ACHN (cell line): ENCODE data around the gene NTNG2.

Source experiments
- DNase-seq: peaks from one replicate; pipeline ENCODE4 v3.0.0-alpha.2; 2015
- in situ Hi-C: cut with HindIII; loops from 2 replicates; pipeline ENCODE4 v1.10.0; 2017; ENCODE audit warnings: low sequenced_read_pairs, low pct_ligation_motif_present, low pct_unique_long_range_greater_than_20kb

The NTNG2 gene

GRCh38 chr9:132269704-132270516 lies 108.1 kb downstream of the NTNG2 start:
- peak; percentile 39 for DNase-seq
- in situ Hi-C loops = loop anchor here (25.0 kb wide), 1 partner anchor 483 kb away; no protein-coding TSS in a partner anchor

- DNase-seq = no peak
- in situ Hi-C loops = loop anchor here (25.0 kb wide), 1 partner anchor 488 kb away; no protein-coding TSS in a partner anchor
Measured at GRCh38 chr9:132274861-132275260, 113.0 kb downstream of the NTNG2 start.

GRCh38 chr9:132283165-132283564 lies 121.3 kb downstream of the NTNG2 start:
- DNase-seq = no peak

GRCh38 chr9:132283863-132284262 lies 122.0 kb downstream of the NTNG2 start:
- in situ Hi-C loops = no loop called here
- DNase-seq = no peak

More at GRCh38 chr9:132283165-132283564, 121.3 kb downstream of the NTNG2 start:
- in situ Hi-C loops = no loop called here

GRCh38 chr9:132287256-132287760 lies 125.5 kb downstream of the NTNG2 start:
- no peak for DNase-seq
- in situ Hi-C loops = no loop called here

GRCh38 chr9:132288361-132288760 lies 126.5 kb downstream of the NTNG2 start:
- in situ Hi-C loops = no loop called here
- DNase-seq = no peak

GRCh38 chr9:132288966-132289365 lies 127.1 kb downstream of the NTNG2 start:
- in situ Hi-C loops = no loop called here
- DNase-seq = no peak

GRCh38 chr9:132293145-132293721 lies 131.4 kb downstream of the NTNG2 start:
- in situ Hi-C loops = no loop called here
- DNase-seq = no peak
